Stimulated activated memory B cell treated with anti-CD40 and anti-IgM and Interleukin-4, amounts not matched to agents 10 μg/mL and 1 μg/mL and 100 μg/mL, for 72 hours (primary cell): Measurements from ENCODE around the gene DIO3.
"Not testable (repeated sequence)": the region's sequence is repeated elsewhere in the genome, so short reads cannot be mapped to it uniquely, and the experiment has no call there.

Source experiments
- ATAC-seq: fragments of 150-1000 bp; cut with Tn5 transposase; 2 replicates; pipeline ENCODE4 v1.10.0; 2021
- H3K27ac Mint-ChIP-seq: one replicate; pipeline ENCODE4 v1.8.0; 2022; ENCODE audit warnings: mild to moderate bottlenecking, mixed read lengths
- H3K27me3 Mint-ChIP-seq: one replicate; pipeline ENCODE4 v1.8.0; 2022; ENCODE audit warnings: mixed read lengths
- H3K36me3 Mint-ChIP-seq: one replicate; pipeline ENCODE4 v1.8.0; 2022; ENCODE audit warnings: mixed read lengths
- H3K4me1 Mint-ChIP-seq: one replicate; pipeline ENCODE4 v1.8.0; 2022; ENCODE audit warnings: mixed read lengths
- H3K4me3 Mint-ChIP-seq: one replicate; pipeline ENCODE4 v1.8.0; 2022; ENCODE audit warnings: mild to moderate bottlenecking, moderate library complexity, mixed read lengths
- H3K9me3 Mint-ChIP-seq: one replicate; pipeline ENCODE4 v1.8.0; 2022; ENCODE audit warnings: mixed read lengths

Gene DIO3

DNA sequence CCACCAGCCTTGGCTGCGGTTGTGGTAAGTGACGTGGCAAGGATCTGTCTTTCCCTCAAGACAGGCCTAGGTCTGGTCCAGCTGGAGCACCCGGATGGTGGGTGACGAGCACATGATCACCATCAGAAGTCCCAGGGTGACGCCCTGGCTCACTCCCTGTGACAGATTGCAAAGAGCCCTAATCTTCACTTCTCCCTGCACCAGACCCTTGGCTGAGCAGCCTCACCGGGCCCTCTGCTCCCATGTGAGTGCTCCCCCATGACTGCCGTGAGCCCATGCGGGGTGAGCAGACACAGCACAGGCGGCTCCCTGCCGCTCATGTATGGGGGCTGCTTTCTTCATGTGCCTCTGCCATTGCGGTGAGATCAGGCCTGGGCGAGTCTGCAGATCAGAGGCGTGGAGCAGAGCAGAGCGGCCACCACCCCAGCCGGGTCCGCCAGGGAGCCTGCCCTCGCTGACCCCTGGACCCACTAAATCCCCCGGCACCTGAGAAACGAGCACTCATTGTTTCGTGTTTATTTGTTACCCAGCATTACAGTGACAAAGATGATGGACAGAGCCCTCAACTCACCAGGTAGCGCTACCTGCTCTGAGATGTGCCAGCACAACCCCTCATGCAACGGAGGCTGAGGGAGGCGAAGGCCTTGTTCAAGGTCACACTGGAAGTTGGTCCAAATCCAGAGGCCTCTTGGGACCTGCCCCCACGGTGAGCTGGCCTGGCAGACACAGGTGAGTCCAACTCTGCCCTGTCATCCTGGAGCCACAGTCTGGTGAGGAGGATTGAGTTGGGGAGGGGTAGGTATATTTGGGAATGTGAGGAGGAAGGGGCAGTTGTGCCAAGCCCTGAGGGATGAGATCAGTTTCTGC, 9.3 kb upstream of the DIO3 start:
- no peak overlapping the region for H3K27ac Mint-ChIP-seq
- H3K27me3 Mint-ChIP-seq = peaks cover 22% of the 10 kb centered on the region
- no peaks in the 10 kb centered on the region for H3K36me3 Mint-ChIP-seq
- no peak for ATAC-seq
- no peaks in the 10 kb centered on the region for H3K4me1 Mint-ChIP-seq
- no peak overlapping the region for H3K4me3 Mint-ChIP-seq
- peaks cover 12% of the 10 kb centered on the region for H3K9me3 Mint-ChIP-seq

DNA sequence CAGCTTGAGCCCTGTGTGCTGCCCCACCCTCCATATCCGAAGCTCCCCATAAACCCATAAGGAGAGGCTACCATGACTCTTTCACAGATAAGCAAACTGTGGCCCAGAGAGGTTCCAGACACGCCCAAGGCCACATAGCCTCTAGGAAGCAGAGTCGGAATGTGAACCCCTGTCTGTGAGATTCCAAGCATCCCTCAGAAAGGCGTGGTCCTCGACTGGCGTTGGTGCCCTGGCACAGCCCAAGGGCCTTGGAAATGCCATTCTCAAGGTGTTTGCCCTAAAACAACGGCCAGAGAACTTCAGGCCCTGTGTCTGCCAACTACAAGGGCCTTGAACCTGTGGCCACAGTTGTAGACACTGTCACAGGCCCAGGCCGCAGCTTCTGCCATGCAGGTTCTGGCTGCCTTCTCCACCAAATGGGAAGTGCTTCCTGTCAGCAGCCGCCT, 8.5 kb upstream of the DIO3 start:
- no peak for ATAC-seq
- peaks cover 12% of the 10 kb centered on the region for H3K9me3 Mint-ChIP-seq
- H3K36me3 Mint-ChIP-seq = no peaks in the 10 kb centered on the region
- peaks cover 30% of the 10 kb centered on the region for H3K27me3 Mint-ChIP-seq
- H3K4me1 Mint-ChIP-seq = no peaks in the 10 kb centered on the region
- H3K27ac Mint-ChIP-seq = no peak overlapping the region
- H3K4me3 Mint-ChIP-seq = no peak overlapping the region

DNA sequence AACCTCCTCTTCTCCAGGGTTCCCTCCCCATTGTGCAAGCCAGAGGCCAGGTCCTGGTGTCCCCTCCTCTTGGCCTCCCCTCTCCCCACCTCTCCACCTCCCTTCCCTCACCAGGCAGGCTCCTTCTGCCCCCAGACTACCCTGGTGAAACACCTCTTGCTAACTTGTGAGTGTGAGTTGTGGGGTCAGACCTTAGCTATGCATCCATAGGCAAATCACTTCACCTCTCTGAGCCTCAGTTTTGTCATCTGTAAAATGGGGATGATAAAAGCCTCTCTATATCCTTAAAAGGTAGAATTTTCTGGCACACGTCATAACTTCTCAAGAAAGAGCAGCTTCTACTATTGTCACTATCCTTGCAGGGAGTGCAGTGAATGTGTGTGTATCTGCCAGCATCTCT, 7.9 kb upstream of the DIO3 start:
- peaks cover 12% of the 10 kb centered on the region for H3K9me3 Mint-ChIP-seq
- peaks cover 36% of the 10 kb centered on the region for H3K27me3 Mint-ChIP-seq
- no peak overlapping the region for H3K4me3 Mint-ChIP-seq
- ATAC-seq = no peak
- H3K27ac Mint-ChIP-seq = no peak overlapping the region
- no peaks in the 10 kb centered on the region for H3K36me3 Mint-ChIP-seq
- H3K4me1 Mint-ChIP-seq = no peaks in the 10 kb centered on the region

DNA sequence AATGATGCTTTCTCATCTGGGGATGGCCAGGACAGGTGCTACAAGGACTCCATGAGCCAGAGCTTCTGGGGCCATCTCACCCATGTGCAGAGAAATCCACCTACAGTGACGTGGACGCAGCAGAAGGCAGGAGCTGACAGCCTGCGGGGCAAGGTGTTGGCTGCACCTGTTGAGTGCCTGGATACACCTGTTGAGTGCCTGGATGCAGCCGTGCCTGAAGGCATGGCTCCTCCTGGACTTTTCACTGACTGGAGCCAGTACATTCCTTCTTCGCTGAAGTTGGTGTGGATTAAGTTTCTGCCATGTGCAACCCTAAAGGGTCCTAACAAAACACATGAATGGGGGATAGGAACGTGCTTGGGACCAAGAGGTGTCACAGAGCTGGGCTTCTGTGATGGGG, 7.4 kb upstream of the DIO3 start:
- Mint-ChIP-seq H3K4me1 (no peaks in the 10 kb centered on the region), H3K4me3 (no peak overlapping the region), H3K27me3 (peaks cover 42% of the 10 kb centered on the region), H3K27ac (no peak overlapping the region), H3K36me3 (no peaks in the 10 kb centered on the region), H3K9me3 (peaks cover 12% of the 10 kb centered on the region)
- ATAC-seq = no peak

DNA sequence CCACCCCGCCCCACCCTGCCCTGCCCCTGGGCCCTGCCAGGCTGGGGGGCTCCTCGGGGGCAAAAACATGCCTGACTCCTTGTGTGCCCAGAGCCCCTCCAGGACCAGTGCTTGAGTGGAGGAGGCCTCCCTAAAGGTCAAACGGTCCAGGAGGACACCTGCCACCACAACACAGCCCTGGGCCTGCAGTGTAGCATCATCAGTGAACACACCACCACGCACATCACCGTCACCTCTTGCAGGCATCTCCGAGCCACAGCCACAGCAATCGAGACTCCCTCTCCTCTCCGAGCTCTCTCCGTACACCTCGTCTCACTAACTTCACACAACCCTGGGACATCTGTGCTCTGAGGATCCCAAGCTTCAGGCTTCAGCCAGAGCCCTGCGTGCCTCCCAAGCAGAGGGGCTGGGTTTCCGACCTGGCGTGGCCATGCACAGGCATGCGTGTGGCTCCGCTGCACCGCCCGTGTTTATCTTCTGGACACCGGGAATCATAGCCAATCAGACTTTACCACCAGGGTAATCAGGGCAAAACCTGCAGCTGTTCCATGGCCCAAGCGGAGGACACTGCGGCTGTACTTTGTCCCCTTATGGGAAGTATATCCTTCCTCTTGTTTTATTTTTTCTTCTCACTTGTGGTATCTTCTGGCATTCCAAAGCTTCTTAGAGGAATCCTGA, 6.2 kb upstream of the DIO3 start:
- H3K4me1 Mint-ChIP-seq = no peaks in the 10 kb centered on the region
- H3K4me3 Mint-ChIP-seq = no peak overlapping the region
- no peaks in the 10 kb centered on the region for H3K36me3 Mint-ChIP-seq
- peaks cover 10% of the 10 kb centered on the region for H3K9me3 Mint-ChIP-seq
- H3K27me3 Mint-ChIP-seq = peaks cover 43% of the 10 kb centered on the region
- H3K27ac Mint-ChIP-seq = no peak overlapping the region
- no peak for ATAC-seq

DNA sequence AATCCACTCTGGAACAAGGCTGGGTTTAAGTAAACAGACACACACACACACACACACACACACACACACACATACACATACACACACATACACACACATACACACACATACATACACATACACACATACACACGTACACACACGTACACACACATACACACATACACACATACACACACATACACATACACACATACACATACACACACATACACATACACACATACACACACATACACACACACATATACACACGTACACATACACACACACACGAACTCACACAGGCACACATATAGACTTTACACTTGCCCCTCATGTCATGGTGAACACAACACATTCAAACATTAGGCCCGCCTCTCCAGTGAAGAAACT, 5.6 kb upstream of the DIO3 start:
- H3K36me3 Mint-ChIP-seq, H3K4me3 Mint-ChIP-seq, ATAC-seq, H3K9me3 Mint-ChIP-seq, H3K4me1 Mint-ChIP-seq, H3K27ac Mint-ChIP-seq: not testable (repeated sequence)
- H3K27me3 Mint-ChIP-seq = peaks cover 43% of the 10 kb centered on the region

DNA sequence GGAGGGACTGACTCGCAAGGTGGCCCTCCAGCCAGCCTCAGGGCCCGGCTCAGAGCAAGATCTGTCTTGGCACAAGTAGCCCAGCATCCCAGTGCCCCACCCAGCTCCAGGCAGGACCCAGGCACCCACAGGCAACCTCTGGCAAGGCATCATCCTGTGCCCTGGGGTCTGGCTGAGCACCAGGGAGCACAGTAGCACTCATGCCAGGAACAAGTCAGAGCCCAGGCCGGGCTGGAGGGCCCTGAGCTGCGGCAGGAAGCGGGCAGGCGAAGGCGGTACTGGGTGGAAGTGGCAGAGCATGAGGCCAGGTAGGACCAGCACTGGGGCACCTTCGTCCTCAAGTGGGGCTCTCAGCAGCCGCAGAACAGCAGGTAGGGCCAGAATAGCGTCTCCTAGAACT, 5.2 kb upstream of the DIO3 start:
- H3K27me3 Mint-ChIP-seq = peaks cover 43% of the 10 kb centered on the region
- no peak overlapping the region for H3K4me3 Mint-ChIP-seq
- H3K4me1 Mint-ChIP-seq = no peaks in the 10 kb centered on the region
- H3K9me3 Mint-ChIP-seq = peaks cover 4% of the 10 kb centered on the region
- H3K36me3 Mint-ChIP-seq = no peaks in the 10 kb centered on the region
- ATAC-seq = no peak
- H3K27ac Mint-ChIP-seq = no peak overlapping the region

DNA sequence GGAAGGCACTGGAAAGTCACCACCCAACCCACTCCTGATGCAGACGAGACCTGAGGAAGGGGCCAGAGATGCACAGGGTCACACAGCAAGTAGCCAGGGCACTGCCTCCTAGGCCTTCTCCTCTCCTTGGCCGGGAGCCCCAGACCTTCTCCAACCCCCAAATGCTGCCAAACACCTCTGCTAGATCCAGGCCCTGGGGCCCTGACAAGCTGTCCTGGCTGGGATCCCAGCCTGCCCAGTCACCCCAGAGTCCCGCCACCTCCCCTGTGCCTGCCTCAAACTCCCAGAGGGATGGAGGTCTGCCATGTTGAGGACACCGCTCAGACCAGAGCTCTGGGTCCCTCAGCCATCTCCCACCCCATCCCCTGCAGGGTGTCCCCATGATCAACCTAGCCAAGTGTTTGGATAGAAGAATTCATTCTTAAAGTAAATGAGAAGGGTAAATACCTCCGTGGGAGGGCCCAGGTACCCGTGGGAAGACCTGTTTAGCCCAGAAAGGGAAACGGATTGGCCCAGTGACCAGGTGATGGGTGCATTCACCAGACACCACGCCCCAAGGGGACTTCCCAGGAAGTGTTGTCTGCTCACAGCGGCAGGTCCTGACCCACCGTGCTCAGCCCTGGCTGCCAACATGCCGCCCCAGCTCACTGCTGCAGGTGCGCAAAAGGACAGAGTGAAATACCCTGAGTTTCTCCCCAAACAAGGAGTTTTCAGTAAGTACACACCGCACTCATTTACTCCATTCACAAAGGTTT, 4.6 kb upstream of the DIO3 start:
- Mint-ChIP-seq H3K36me3 (no peaks in the 10 kb centered on the region), H3K27ac (no peak overlapping the region), H3K4me3 (no peak overlapping the region), H3K27me3 (peaks cover 47% of the 10 kb centered on the region), H3K9me3 (peaks cover 4% of the 10 kb centered on the region), H3K4me1 (no peaks in the 10 kb centered on the region)
- ATAC-seq = no peak

DNA sequence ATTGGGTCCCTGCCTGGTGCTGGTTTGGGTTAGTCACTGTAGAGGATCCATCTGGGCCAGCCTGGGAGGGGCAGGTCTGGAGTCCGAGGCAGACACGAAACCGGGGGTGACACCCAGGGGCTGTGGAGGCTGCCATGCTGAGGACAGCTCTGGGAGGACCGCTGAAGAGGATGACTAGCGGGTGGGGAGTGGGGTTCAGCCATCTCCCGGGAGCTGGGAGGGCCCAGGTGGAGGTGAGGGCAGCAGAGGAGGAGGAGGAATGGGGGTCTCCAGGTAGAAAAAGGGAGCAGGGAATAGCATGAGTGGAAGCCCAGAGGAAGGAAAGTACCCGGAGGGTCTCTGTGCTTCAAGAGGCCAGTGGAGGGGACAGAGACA, 4.0 kb upstream of the DIO3 start:
- peaks cover 5% of the 10 kb centered on the region for H3K36me3 Mint-ChIP-seq
- no peaks in the 10 kb centered on the region for H3K4me1 Mint-ChIP-seq
- ATAC-seq = no peak
- H3K27ac Mint-ChIP-seq = no peak overlapping the region
- peaks cover 7% of the 10 kb centered on the region for H3K9me3 Mint-ChIP-seq
- H3K4me3 Mint-ChIP-seq = no peak overlapping the region
- H3K27me3 Mint-ChIP-seq = peaks cover 53% of the 10 kb centered on the region

DNA sequence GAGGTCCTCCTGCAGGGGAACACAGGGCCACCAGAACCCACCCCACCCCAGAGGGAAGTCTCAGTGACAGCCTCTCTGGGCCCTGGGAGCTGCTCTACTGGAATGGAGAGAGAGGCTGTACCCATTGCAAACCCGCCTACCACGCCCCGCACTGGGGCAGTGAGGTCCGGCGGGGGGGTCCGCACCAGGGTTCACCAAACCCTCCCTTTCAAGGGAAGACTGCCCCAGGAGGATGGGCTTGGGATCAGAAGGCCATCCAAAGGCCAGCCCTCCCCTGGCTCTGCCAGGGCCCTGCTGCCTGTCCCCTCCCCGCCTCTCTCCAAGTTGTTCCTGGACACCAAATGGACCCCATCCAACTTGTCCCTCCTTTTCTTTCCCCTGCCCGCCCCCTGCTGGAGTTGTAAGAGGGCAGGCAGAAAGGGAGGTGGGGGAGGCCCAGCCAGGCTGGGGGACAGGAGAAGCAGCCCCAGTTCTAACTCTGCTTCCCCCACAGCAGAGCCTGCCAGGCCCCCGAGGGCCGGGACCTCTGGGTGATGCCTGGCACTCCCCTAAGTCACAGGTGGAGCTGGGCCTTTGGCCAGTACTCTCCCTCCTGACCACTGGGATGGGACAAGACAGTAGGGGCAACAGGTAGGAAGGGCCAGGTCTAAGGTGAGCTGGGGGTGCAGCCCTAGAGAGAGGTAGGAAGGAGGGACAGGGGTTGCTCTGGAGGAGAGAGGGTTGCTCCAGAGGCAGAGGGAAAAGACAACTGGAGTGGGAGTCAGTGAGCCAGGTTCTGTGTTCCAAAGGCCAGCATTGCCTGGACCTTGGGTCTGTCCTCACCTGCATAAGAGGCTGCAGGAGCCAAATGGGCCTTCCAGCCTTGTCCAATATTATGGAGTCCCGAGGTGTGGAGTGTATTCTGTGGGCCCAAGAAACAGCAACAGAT, 3.2 kb upstream of the DIO3 start:
- Mint-ChIP-seq H3K27me3 (peaks cover 60% of the 10 kb centered on the region), H3K4me3 (no peak overlapping the region), H3K4me1 (no peaks in the 10 kb centered on the region), H3K36me3 (peaks cover 5% of the 10 kb centered on the region), H3K27ac (no peak overlapping the region), H3K9me3 (peaks cover 7% of the 10 kb centered on the region)
- no peak for ATAC-seq

DNA sequence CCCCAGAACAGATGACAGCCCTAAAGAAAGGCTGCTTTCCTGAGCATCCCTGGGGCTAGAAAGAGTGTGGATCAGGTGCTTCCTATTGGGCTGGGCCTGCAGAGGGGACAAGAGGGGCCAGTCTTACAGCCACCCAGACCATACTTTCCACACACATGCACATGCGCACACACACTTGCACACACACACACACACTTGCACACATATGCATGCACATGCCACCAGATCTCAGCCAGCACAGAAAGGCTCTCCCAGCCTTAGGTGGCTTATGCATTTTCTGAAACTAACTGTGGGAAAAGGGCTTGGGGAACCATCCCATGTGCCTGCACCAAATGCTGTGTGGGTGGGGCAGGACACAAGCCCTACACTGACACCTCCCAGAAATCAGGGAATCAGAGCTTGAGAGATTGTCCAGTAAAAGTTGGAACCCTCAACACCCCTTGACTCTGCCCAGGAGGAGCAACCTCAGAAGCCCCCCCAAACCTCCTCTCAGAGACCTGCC, 2.5 kb upstream of the DIO3 start:
- peaks cover 5% of the 10 kb centered on the region for H3K36me3 Mint-ChIP-seq
- ATAC-seq = no peak
- peaks cover 7% of the 10 kb centered on the region for H3K9me3 Mint-ChIP-seq
- no peak overlapping the region for H3K4me3 Mint-ChIP-seq
- H3K27ac Mint-ChIP-seq = no peak overlapping the region
- peaks cover 67% of the 10 kb centered on the region for H3K27me3 Mint-ChIP-seq
- H3K4me1 Mint-ChIP-seq = no peaks in the 10 kb centered on the region

DNA sequence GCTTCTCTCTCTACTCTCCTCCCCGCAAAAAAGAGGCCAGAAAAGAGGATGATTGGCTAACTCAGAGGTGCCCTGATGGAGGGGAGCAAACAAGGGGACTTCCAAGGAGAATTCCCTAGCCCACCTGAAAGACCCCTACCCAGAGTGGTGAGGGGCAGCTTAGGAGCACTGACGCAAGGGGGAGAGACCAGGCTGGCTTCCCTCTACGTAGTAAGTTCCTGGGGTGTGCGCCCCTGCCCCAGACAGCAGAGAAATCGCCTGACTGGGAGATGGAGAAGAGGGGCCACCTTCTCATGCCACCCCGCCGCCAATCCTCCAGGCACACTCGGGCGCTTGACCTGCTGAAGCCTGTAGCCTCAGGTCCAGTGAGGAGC, 2.1 kb upstream of the DIO3 start:
- no peaks in the 10 kb centered on the region for H3K4me1 Mint-ChIP-seq

DNA sequence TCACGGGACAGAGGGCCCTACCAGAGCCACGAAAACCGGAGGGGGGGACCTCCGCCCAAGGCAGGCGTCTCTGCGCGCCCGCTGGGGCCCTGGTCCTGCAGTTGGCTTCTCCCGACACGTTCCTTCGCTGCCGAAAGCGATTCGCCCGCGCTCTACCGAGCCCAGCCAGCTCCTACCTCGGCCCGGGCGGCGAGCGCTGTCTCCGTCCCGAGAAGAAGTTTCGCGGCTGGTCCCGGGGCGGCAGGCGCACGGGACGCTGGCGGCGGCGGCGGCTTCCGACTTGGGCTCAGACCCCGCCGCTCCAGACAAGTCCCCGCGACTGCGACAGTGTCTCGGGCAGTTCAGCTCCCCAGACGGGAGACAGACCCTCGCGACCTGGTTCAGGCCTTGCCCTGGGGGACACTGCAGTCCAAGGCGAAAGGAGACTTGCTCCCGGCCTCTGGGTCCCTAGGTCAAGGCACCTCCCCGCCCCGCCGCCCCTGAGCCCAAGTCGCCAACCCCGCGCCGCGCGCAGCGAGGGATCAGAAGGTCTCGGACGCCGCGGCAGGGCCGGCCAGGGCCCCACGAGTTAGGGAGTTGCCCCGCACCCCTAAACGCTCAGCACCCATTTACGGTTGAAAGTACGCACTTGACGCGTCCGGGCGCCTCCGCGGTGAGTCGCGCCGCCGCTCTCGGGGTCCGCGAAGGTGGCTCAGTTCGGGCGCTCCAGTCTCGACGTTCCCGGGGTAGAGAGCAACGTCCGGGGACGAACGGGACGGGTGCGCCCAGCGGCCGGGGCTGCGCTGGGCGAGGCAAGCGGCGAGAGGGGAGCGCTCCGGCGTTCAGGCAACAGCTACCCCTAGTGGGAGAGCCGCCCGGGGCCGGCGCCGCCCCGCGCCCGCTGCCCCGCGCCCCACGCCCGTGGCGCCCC, 1.4 kb upstream of the DIO3 start:
- Mint-ChIP-seq H3K27ac (no peak overlapping the region), H3K4me3 (no peak overlapping the region), H3K36me3 (peaks cover 5% of the 10 kb centered on the region), H3K9me3 (peaks cover 7% of the 10 kb centered on the region), H3K4me1 (peaks cover under 1% of the 10 kb centered on the region), H3K27me3 (peaks cover 77% of the 10 kb centered on the region)
- peak; percentile 14 for ATAC-seq

More for the DNA sequence above, 2.1 kb upstream of the DIO3 start:
- Mint-ChIP-seq H3K27ac (no peak overlapping the region), H3K9me3 (peaks cover 7% of the 10 kb centered on the region), H3K27me3 (peaks cover 72% of the 10 kb centered on the region), H3K4me3 (no peak overlapping the region), H3K36me3 (peaks cover 5% of the 10 kb centered on the region)
- no peak for ATAC-seq
